Activated T-helper 1 cell treated with anti-CD3 and anti-CD28 coated beads, Interleukin-12 subunit alpha, Interleukin-12 subunit beta, Interleukin-2, Interleukin-4 antibody, amounts not matched to agents 30 ng/mL and 10 ng/mL and 1 ng/mL, durations not matched to agents 14 hours and 24 hours and 36 hours (primary cell): ENCODE data around the gene HACE1. TPM values are rescaled to one million over a fixed set of nuclear protein-coding genes. Genes with fewer than 3 reads are reported as not detected.

Experiments used
- DNase-seq: peaks from one replicate; pipeline ENCODE4 v3.0.0; 2021; ENCODE audit warnings: low spot score
- H3K27ac Mint-ChIP-seq: one replicate; pipeline ENCODE4 v1.8.0; 2021; ENCODE audit warnings: mild to moderate bottlenecking, mixed read lengths
- H3K27me3 Mint-ChIP-seq: one replicate; pipeline ENCODE4 v1.8.0; 2022; ENCODE audit warnings: mild to moderate bottlenecking, moderate library complexity, mixed read lengths; ENCODE audit not compliant: insufficient read depth
- H3K36me3 Mint-ChIP-seq: one replicate; pipeline ENCODE4 v1.8.0; 2021; ENCODE audit warnings: low read depth, mixed read lengths
- H3K4me1 Mint-ChIP-seq: one replicate; pipeline ENCODE4 v1.8.0; 2021; ENCODE audit warnings: low read depth, mixed read lengths
- H3K4me3 Mint-ChIP-seq: one replicate; pipeline ENCODE4 v1.8.0; 2021; ENCODE audit warnings: mild to moderate bottlenecking, moderate library complexity, mixed read lengths
- H3K9me3 Mint-ChIP-seq: one replicate; pipeline ENCODE4 v1.8.0; 2021; ENCODE audit warnings: mixed read lengths
- intact Hi-C: fragments of 100-400 bp; cut with micrococcal nuclease; formaldehyde crosslinking; loops from one replicate; pipeline ENCODE4 v1.15.1; 2024
- total RNA-seq: library from RNA; stranded (reverse); gene quantifications from 2 replicates; pipeline ENCODE4 v1.2.3, GENCODE V29; 2022

The HACE1 gene
- total RNA-seq, 1 donor from 2014 or later = 16.9 TPM

DNA sequence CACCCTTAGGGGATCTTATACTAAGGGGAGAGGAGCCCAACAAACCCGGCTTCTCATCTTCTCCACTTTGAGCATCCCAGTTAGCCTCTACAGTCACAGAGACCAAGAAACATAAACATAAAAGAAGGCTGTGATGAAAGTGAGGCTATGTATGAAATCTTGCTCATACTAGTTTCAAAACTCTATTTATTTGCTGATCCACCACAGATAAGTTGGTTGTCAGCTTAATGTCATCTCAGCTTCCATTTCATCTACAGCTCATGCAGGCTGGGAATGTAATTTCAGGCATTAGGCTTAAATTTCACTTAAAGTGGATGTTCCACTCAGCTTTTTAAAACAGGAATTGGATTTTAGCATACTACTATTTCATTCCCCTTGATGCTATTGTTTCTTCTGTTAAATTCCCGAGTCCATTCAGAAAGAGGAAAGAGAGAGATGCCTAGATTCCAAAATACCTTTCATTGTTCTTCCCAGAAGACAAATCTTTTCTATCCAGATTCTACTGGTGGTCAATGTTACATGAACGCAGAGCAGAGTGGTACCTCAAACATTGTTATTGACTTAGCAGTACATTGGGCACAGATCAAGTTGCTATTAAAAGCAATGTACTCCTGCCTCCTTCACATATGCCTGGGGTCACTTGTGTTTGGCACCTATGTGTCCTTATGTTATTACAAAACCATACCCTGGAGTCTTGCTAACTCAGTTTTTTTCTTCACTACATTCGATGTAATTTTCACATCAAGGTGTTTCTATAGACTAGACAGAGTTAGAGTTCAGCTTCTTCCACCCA is 149.0 kb downstream of the HACE1 start:
- H3K4me3 Mint-ChIP-seq = no peak overlapping the region
- no peaks in the 10 kb centered on the region for H3K27me3 Mint-ChIP-seq
- no peak for DNase-seq
- H3K27ac Mint-ChIP-seq = no peak overlapping the region
- intact Hi-C loops = no loop called here
- peaks cover 11% of the 10 kb centered on the region for H3K9me3 Mint-ChIP-seq
- H3K4me1 Mint-ChIP-seq = peaks cover 10% of the 10 kb centered on the region
- H3K36me3 Mint-ChIP-seq = peaks cover 5% of the 10 kb centered on the region

DNA sequence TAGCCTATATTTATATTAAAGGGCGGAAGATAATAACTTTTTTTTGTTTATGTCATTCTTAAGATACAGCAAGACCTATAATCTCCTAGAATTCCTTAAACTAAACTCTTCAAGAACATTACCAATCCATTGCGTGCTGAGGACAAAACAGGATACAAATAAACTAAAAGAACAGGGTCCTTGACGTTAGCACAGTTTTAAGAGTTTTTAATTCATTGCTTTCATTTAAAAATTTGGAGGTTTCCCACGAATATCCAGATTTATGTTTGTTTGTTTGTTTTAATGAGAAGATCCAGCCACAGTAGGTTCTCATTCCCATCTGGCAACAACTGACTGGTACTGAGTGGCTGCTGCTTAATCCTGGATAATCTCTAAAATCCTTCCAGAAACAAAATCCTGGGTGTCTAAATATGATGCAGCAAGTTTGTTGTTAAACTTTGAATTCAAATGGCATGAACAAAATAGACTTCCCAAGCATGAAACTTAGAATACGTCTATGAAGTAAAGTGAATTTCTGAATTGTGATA is 153.7 kb downstream of the HACE1 start:
- H3K4me3 Mint-ChIP-seq = no peak overlapping the region
- H3K4me1 Mint-ChIP-seq = peaks cover 41% of the 10 kb centered on the region
- no peaks in the 10 kb centered on the region for H3K27me3 Mint-ChIP-seq
- H3K27ac Mint-ChIP-seq = no peak overlapping the region
- intact Hi-C loops = no loop called here
- DNase-seq = no peak
- H3K9me3 Mint-ChIP-seq = peaks cover 11% of the 10 kb centered on the region
- H3K36me3 Mint-ChIP-seq = peaks cover 5% of the 10 kb centered on the region

DNA sequence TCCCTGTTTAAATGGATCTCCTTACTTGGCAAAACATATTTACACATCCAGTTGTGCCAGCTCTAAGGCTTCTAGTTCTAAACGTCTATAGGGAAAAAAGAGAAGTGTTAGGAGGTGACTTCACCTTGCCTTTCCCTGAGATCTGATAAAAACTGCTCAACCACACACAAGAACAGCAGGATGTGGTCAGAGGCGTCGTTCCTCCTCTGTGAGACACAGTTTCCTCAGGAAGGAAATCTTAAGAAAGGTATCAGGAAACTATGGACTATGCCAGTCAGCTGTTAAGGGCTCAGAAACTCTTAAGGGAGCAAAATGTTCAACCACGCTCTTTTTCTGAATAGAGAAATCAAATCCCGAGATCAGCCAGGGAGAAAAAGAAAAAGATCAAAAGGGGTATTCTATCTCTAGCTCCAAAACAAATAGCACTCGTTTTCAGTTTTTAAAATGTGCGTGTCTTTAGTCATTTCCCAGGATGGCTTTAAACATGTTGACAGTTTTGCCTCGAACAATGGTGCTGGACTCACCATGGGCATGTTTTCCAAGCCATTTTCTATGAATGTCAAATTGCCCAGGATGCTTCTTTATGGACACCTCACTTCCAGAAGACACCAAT is 154.5 kb downstream of the HACE1 start:
- peak; percentile 51 for DNase-seq
- Mint-ChIP-seq H3K9me3 (peaks cover 11% of the 10 kb centered on the region), H3K27ac (peak overlapping the region; percentile 61), H3K4me1 (peaks cover 41% of the 10 kb centered on the region), H3K4me3 (peak overlapping the region; percentile 38), H3K27me3 (no peaks in the 10 kb centered on the region), H3K36me3 (peaks cover 5% of the 10 kb centered on the region)
- intact Hi-C loops = no loop called here

- H3K27me3 Mint-ChIP-seq = no peaks in the 10 kb centered on the region
Measured at GRCh38 chr6:104704191-104704590, 155.5 kb downstream of the HACE1 start.

DNA sequence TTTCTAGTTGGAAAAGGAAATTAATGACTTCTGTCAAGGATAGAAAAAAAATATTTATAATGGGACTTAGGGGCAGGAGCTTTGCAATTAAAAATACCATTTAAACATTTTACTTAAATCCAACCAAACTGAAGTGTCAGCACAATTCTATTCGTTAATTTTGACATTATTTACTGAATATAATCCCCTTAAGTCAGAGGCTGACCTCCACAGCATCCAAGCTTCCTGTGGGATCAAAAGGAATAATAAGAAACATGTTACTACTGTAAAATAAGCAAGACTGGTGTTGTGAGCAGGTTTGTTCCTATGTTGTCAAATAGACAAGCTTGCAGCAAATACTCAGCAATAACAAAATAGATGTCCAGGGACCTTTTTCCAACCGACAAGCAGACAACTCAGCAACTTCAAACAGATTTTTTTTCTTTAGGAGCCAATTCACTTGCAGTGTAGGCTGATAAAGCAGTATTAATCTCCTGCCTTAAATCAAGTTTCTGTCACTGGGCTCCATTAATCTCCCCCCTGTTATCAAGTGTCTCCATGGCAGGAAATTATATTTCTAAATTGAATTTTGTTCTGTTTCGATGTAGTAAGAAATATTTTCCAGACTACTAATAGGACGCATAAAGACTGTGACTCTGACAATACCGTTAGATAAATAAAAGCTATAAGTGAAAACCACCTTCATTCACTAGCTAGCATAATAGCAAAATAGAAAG is 157.4 kb downstream of the HACE1 start:
- Mint-ChIP-seq H3K4me1 (peaks cover 41% of the 10 kb centered on the region), H3K9me3 (peaks cover 7% of the 10 kb centered on the region), H3K27ac (no peak overlapping the region), H3K27me3 (no peaks in the 10 kb centered on the region), H3K4me3 (no peak overlapping the region), H3K36me3 (peaks cover 6% of the 10 kb centered on the region)
- no peak for DNase-seq
- intact Hi-C loops = no loop called here

More at GRCh38 chr6:104704191-104704590, 155.5 kb downstream of the HACE1 start:
- peaks cover 5% of the 10 kb centered on the region for H3K36me3 Mint-ChIP-seq
- no peak overlapping the region for H3K4me3 Mint-ChIP-seq
- no peak for DNase-seq
- H3K27ac Mint-ChIP-seq = no peak overlapping the region
- H3K4me1 Mint-ChIP-seq = peaks cover 41% of the 10 kb centered on the region
- peaks cover 11% of the 10 kb centered on the region for H3K9me3 Mint-ChIP-seq
- intact Hi-C loops = no loop called here

GRCh38 chr6:104700371-104701185 is 159.1 kb downstream of the HACE1 start:
- Mint-ChIP-seq H3K27ac (no peak overlapping the region), H3K9me3 (no peaks in the 10 kb centered on the region), H3K4me3 (no peak overlapping the region), H3K27me3 (no peaks in the 10 kb centered on the region), H3K4me1 (peaks cover 29% of the 10 kb centered on the region), H3K36me3 (peaks cover 1% of the 10 kb centered on the region)
- DNase-seq = no peak
- intact Hi-C loops = loop anchor here (1.0 kb wide), 1 partner anchor 34 kb away; no protein-coding TSS in a partner anchor

DNA sequence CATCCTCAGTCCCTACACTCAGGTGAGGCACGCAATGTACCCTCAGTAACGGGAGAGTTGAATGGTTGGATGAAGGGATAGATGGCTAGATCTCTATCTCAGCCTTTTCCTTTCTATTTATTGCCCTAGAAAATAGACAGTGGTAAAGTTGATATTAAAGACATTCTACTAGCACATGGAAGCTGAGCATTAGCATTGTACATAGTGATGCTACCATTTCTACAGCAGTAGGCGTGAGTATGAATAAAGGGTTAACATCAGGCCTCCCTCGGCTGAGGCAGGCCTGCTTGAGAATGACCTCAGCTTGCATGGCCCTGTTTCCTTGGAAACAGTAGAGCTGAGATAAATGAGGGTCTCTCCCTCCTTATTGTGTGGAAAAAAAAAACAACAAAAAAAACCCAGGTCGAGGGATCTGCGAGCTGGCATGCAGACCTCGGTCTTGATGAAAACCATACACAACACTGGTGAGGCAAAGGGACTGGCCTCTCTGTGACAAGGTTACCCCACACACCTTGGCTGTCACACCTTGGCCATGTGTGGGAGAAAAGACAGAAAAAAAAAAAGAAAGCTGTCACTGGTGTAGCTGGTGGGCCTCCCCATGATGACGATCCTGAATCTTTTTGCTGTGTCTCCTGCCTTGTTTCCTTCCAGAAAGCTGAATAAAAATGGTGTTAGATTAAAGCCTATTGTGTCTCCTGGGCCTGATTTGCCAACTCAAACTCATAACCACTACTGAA is 160.0 kb downstream of the HACE1 start:
- no peak overlapping the region for H3K27ac Mint-ChIP-seq
- peaks cover 4% of the 10 kb centered on the region for H3K9me3 Mint-ChIP-seq
- H3K4me3 Mint-ChIP-seq = no peak overlapping the region
- H3K27me3 Mint-ChIP-seq = no peaks in the 10 kb centered on the region
- H3K36me3 Mint-ChIP-seq = peaks cover 1% of the 10 kb centered on the region
- DNase-seq = no peak
- intact Hi-C loops = no loop called here
- peaks cover 21% of the 10 kb centered on the region for H3K4me1 Mint-ChIP-seq

- Mint-ChIP-seq H3K27me3 (no peaks in the 10 kb centered on the region), H3K4me1 (peaks cover 15% of the 10 kb centered on the region), H3K9me3 (peaks cover 4% of the 10 kb centered on the region), H3K36me3 (peaks cover 1% of the 10 kb centered on the region), H3K4me3 (no peak overlapping the region), H3K27ac (no peak overlapping the region)
- intact Hi-C loops = no loop called here
- DNase-seq = no peak
Measured at GRCh38 chr6:104698979-104699378, 160.7 kb downstream of the HACE1 start.

DNA sequence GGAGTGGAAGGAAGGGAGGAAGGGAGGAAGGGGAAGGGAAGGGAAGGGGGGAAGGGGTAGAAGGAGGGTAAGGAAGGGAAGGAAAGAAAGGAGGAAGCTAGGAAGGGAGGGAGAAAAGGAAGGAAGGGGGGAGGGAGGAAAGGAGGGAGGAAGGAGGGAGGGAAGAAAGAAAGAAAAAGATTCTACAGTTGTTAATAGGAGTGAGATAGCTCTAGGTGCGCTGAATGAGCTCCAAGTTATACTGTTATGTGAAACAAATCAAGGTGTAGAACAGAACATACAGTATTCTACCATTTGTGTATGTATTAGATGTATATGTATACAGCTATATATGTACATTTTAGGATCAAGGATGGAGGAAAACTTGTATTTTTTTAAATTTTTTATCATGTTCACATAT is 167.7 kb downstream of the HACE1 start:
- Mint-ChIP-seq H3K27me3 (no peaks in the 10 kb centered on the region), H3K9me3 (peaks cover 4% of the 10 kb centered on the region), H3K36me3 (peaks cover 2% of the 10 kb centered on the region), H3K27ac (no peak overlapping the region), H3K4me1 (peaks cover 19% of the 10 kb centered on the region), H3K4me3 (no peak overlapping the region)
- no peak for DNase-seq
- intact Hi-C loops = no loop called here

DNA sequence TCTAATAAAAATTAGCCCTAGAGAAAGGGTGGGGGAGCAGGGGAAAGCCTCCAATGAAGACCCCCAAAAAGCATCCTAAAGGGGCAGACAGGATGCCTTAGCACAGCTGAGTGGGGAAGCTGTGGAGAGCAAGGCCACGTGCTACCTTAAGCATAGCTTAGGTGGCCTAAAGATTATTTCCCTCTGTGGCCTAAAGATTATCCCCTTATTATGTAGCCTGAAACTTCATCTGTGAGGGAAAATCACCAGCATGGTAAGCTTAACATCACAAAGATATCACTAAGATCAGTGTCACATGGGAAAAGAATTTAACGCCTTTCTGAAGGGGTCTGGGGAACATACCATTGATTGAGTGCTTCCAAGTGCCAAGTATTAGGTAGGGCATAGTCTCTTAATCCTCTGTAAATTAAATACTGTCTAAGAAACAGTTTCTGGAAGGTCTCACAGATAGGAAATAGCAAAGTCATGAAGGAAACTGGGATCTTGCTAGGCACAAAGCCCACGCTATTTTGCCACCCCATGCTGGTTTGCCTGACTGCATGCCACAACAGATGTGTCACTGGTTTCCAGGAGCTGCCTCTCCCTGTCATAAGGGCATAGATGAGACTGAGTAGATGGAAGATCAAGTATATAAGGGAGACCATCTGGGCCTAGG is 170.0 kb downstream of the HACE1 start:
- H3K27me3 Mint-ChIP-seq = no peaks in the 10 kb centered on the region
- peaks cover 19% of the 10 kb centered on the region for H3K4me1 Mint-ChIP-seq
- no peaks in the 10 kb centered on the region for H3K9me3 Mint-ChIP-seq
- peaks cover 2% of the 10 kb centered on the region for H3K36me3 Mint-ChIP-seq
- no peak overlapping the region for H3K27ac Mint-ChIP-seq
- H3K4me3 Mint-ChIP-seq = no peak overlapping the region
- DNase-seq = no peak
- intact Hi-C loops = loop anchor here (10.0 kb wide), 1 partner anchor 85 kb away; no protein-coding TSS in a partner anchor

GRCh38 chr6:104688283-104688969 is 171.3 kb downstream of the HACE1 start:
- intact Hi-C loops = loop anchor here (10.0 kb wide), 1 partner anchor 84 kb away; no protein-coding TSS in a partner anchor
- peak overlapping the region; percentile 10 for H3K27ac Mint-ChIP-seq
- H3K36me3 Mint-ChIP-seq = peaks cover 2% of the 10 kb centered on the region
- no peak for DNase-seq
- no peaks in the 10 kb centered on the region for H3K27me3 Mint-ChIP-seq
- peaks cover 24% of the 10 kb centered on the region for H3K4me1 Mint-ChIP-seq
- no peaks in the 10 kb centered on the region for H3K9me3 Mint-ChIP-seq
- no peak overlapping the region for H3K4me3 Mint-ChIP-seq
